Ishikawa (cell line): ENCODE data around the gene SEMA6D.

Experiments
- CEBPB ChIP-seq: IDR thresholded peaks from 2 replicates; pipeline ENCODE4 v1.6.1; 2012
- CREB1 ChIP-seq: IDR thresholded peaks from 2 replicates; pipeline ENCODE4 v1.6.1; 2012; ENCODE audit warnings: low read depth
- EGR1 ChIP-seq: IDR thresholded peaks from 2 replicates; pipeline ENCODE4 v1.6.1; 2012
- EP300 ChIP-seq: IDR thresholded peaks from 2 replicates; pipeline ENCODE4 v1.6.1; 2012; ENCODE audit warnings: borderline replicate concordance
- FOXM1 ChIP-seq: IDR thresholded peaks from 2 replicates; pipeline ENCODE4 v1.6.1; 2012; ENCODE audit warnings: low read depth, borderline replicate concordance
- NFIC ChIP-seq: IDR thresholded peaks from 2 replicates; pipeline ENCODE4 v1.6.1; 2012
- RAD21 ChIP-seq: IDR thresholded peaks from 2 replicates; pipeline ENCODE4 v1.6.1; 2012; ENCODE audit warnings: low read depth
- TAF1 ChIP-seq: IDR thresholded peaks from 2 replicates; pipeline ENCODE4 v1.6.1; 2012; ENCODE audit warnings: low read depth, mild to moderate bottlenecking
- TCF12 ChIP-seq: IDR thresholded peaks from 2 replicates; pipeline ENCODE4 v1.6.1; 2012; ENCODE audit warnings: low read depth
- TEAD4 ChIP-seq: IDR thresholded peaks from 2 replicates; pipeline ENCODE4 v1.6.1; 2012
- YY1 ChIP-seq: IDR thresholded peaks from 2 replicates; pipeline ENCODE4 v1.6.1; 2012; ENCODE audit warnings: low read depth
- ZBTB7A ChIP-seq: IDR thresholded peaks from 2 replicates; pipeline ENCODE4 v1.6.1; 2012; ENCODE audit warnings: low read depth
- TF ChIP-seq, protein P1 (sequence below): IDR thresholded peaks from 2 replicates; pipeline ENCODE4 v1.6.1; 2012
- TF ChIP-seq, protein P2 (sequence below): IDR thresholded peaks from 2 replicates; pipeline ENCODE4 v1.6.1; 2012
- TF ChIP-seq, protein P3 (sequence below): IDR thresholded peaks from 2 replicates; pipeline ENCODE4 v1.6.1; 2012; ENCODE audit warnings: low read depth, mild to moderate bottlenecking

SEMA6D gene

DNA sequence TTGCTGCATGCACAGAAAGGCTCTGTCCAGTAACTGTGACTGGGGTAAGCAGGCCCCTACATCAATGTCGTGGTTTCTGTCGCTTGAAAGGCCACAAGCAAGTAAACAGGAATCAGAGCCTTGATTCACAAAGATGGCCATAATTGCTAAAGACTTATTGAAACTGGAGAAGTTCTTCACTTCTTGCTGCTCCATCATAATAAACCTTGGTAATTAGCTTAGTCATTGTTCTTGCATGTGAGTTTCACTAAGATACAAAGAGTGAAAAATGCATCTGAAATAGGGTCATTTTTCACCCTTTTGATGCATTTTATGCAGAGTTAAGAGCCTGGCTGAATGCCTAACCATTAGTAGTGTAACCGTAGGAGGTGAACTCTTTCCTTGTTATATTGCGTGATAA is 3.2 kb downstream of the SEMA6D start:
- TF ChIP-seq RAD21 = no peak
- TF ChIP-seq, protein P1, sequence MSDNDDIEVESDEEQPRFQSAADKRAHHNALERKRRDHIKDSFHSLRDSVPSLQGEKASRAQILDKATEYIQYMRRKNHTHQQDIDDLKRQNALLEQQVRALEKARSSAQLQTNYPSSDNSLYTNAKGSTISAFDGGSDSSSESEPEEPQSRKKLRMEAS = no peak
- TF ChIP-seq ZBTB7A = no peak
- TF ChIP-seq CEBPB = no peak
- TF ChIP-seq, protein P2, sequence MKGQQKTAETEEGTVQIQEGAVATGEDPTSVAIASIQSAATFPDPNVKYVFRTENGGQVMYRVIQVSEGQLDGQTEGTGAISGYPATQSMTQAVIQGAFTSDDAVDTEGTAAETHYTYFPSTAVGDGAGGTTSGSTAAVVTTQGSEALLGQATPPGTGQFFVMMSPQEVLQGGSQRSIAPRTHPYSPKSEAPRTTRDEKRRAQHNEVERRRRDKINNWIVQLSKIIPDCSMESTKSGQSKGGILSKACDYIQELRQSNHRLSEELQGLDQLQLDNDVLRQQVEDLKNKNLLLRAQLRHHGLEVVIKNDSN = no peak
- TF ChIP-seq EP300 = no peak
- no peak for TF ChIP-seq EGR1
- TF ChIP-seq FOXM1 = no peak
- TF ChIP-seq TCF12 = no peak

DNA sequence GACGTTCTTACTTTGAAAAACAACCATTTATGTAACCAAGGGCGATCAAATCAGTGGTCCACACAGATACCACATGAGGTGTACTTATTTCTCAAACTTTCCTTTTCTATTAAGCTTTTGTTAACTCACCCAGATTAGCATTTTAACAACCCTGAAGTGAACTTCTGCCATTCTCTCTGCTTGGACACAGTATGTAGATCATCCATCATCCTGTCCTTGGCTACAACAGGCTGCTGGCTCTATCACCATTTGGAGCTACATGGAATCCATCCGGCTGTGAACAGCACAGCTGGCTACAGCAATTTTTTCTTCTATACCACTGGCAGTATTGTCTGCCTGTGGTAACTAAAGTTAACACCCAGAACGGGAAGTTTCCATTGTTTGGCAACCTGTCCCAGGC is 4.4 kb downstream of the SEMA6D start:
- TF ChIP-seq, protein P3, sequence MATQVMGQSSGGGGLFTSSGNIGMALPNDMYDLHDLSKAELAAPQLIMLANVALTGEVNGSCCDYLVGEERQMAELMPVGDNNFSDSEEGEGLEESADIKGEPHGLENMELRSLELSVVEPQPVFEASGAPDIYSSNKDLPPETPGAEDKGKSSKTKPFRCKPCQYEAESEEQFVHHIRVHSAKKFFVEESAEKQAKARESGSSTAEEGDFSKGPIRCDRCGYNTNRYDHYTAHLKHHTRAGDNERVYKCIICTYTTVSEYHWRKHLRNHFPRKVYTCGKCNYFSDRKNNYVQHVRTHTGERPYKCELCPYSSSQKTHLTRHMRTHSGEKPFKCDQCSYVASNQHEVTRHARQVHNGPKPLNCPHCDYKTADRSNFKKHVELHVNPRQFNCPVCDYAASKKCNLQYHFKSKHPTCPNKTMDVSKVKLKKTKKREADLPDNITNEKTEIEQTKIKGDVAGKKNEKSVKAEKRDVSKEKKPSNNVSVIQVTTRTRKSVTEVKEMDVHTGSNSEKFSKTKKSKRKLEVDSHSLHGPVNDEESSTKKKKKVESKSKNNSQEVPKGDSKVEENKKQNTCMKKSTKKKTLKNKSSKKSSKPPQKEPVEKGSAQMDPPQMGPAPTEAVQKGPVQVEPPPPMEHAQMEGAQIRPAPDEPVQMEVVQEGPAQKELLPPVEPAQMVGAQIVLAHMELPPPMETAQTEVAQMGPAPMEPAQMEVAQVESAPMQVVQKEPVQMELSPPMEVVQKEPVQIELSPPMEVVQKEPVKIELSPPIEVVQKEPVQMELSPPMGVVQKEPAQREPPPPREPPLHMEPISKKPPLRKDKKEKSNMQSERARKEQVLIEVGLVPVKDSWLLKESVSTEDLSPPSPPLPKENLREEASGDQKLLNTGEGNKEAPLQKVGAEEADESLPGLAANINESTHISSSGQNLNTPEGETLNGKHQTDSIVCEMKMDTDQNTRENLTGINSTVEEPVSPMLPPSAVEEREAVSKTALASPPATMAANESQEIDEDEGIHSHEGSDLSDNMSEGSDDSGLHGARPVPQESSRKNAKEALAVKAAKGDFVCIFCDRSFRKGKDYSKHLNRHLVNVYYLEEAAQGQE = no peak

DNA sequence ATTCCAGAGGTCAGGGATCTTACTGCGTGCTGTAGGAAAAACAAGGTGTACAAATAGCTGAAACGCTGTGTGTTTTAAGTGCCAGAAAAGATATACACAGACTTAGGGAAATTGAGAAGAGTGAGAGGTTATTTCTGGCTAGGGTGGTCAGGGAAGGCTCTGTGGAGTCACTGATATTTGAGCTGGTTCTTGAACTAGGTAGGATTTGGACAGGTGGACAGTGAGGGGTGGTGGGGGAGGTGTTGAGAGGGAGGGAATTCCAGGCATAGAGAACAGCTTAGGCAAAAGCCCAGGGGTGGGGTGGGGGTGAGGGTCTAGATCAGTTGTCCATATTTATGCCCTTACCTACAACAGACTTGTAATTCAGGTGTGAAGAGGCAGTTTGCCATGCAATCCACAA is 7.0 kb downstream of the SEMA6D start:
- TF ChIP-seq, protein P3 = no peak
- no peak for TF ChIP-seq FOXM1
- no peak for TF ChIP-seq EGR1
- TF ChIP-seq TEAD4 = no peak
- TF ChIP-seq, protein P2 = no peak
- no peak for TF ChIP-seq NFIC
- no peak for TF ChIP-seq EP300
- TF ChIP-seq, protein P1 = no peak
- no peak for TF ChIP-seq CEBPB
- no peak for TF ChIP-seq ZBTB7A

DNA sequence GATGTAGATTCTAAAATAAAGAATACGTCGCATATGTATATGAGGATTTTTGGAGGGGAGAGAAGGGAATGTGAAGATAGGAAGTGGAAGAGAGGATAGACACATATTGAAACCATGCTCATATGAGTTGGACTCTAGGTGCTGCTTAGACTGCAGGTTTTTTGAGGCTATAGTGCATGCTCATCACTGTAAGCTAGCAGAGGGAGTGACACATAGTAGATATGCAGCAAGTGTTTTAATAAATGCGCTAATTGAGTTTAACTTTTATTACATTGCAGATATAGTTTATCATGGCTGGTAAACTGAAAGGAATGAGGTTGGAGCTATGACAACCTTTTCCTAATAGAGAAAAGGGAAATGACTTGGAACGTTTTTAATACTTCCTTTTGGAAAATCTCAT is 7.7 kb downstream of the SEMA6D start:
- TF ChIP-seq NFIC = no peak
- TF ChIP-seq RAD21 = no peak
- TF ChIP-seq EGR1 = no peak
- no peak for TF ChIP-seq FOXM1
- no peak for TF ChIP-seq TEAD4
- TF ChIP-seq, protein P2 = no peak
- no peak for TF ChIP-seq CEBPB
- TF ChIP-seq ZBTB7A = no peak

DNA sequence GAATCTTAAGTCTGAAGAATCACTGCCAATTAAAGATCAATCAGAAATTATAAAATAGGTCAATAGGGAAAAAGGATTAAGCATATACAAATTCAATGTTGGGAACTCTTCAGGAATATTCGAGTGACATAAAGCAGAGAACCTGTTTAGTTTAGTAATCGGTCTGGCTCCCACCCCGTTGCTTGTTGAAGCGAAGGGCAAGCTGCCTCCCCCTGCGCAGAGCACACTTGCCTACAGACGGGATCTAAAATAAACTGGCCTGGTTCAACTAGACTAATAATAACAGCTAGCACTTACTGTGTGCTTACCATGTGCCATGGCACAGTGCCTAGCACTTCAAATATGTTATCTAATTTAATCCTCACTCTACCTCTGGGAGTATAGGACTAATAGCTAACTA is 8.6 kb downstream of the SEMA6D start:
- TF ChIP-seq YY1 = no peak
- TF ChIP-seq CEBPB = no peak
- no peak for TF ChIP-seq ZBTB7A
- TF ChIP-seq, protein P3 = no peak
- TF ChIP-seq NFIC = no peak

DNA sequence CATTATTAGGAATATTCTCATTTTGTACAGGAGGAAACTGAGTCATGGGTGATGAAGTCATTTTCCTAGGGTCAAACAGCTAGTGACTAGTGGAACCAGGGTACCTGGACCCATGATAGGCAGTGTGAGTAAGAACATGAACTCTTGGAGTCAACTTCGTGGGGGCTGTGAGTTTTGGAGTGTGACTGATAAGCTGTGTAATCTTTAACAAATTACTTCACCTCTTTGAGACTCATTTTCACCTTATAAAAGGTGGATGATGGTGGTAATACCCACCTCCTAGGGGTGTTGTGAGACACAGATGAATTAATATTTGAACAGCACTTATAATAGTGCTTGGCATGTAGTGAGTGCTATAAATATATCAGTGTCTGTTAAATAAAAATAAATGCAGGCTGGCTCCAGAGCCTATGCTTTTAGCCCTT is 9.1 kb downstream of the SEMA6D start:
- TF ChIP-seq FOXM1 (no peak), EGR1 (no peak), CEBPB (no peak), TAF1 (no peak), YY1 (no peak), EP300 (no peak), TEAD4 (no peak), ZBTB7A (no peak), CREB1 (no peak), NFIC (no peak), TCF12 (no peak), RAD21 (no peak)
- TF ChIP-seq, protein P2 = no peak
- TF ChIP-seq, protein P3 = no peak
- TF ChIP-seq, protein P1 = no peak
